Activated CD4-positive, alpha-beta T cell treated with anti-CD3 and anti-CD28 coated beads for 48 hours (primary cell): ENCODE data around the gene BACE2.

Experiments
- DNase-seq: peaks from one replicate; pipeline ENCODE4 v3.0.0-alpha.2; 2020

Gene BACE2

GRCh38 chr21:41149199-41149598 lies 18.8 kb upstream of the BACE2 start:
- no peak for DNase-seq

GRCh38 chr21:41152147-41152546 lies 15.8 kb upstream of the BACE2 start:
- no peak for DNase-seq

DNA sequence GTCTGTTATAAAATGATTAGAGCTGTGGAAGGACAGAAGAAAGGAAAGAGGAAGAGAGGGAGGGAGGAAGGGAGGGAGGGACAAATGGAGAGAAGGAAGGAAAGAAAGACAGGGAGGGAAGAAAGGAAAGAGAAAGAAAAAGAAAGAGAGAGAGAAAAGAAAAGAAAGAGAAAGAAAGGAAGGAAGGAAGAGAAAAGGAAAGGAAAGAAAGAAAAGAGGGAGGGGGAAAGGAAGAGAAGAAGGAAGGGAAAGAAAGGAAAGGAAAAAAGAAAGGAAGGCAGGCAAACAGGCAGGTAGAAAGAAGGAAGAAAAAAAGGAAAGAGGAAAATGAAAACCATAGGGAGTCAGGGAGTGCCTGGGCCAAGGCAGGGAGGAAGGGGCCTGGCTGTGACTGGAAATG lies 14.5 kb upstream of the BACE2 start:
- DNase-seq: no peak

- DNase-seq: no peak
Measured at GRCh38 chr21:41156142-41156541, 11.8 kb upstream of the BACE2 start.

- no peak for DNase-seq
Measured at GRCh38 chr21:41158026-41158425, 9.9 kb upstream of the BACE2 start.

DNA sequence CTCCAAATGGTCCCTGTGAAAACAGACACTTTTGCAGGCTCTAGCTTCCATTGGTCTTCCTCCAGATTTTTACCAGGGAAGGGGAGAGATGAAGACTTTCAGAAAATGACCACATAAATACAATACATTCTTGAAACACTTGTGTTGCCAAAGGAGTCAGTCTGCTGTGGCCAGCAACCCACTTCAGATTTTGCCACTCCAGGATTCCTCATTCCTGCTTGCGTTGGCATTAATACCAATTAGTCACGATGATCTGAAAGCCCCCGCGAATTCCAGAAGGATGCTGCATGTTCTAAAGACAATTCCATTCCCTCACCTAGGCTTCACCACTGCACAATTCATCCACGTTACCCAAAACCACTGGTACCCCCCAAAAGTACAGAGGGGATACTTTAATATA lies 7.9 kb upstream of the BACE2 start:
- DNase-seq: no peak

DNA sequence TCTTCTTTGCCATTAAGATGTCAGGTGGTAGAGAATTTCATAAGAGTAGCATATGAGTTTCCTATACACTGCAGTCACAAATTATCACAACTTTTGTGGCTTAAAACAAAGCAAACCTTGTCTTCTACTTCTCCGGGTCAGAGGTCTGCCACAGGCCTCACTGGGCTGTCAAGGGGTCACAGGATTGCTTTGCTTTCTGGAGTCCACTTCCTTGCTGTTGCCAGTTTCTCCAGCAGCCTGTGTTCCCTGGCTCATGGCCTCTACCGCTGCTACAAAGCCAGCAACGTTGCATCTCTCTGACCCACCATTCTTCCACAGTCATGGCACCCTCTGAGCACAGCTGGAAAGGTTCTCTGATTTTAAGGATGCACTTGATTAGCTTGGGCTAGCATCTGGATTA lies 6.5 kb upstream of the BACE2 start:
- no peak for DNase-seq

DNA sequence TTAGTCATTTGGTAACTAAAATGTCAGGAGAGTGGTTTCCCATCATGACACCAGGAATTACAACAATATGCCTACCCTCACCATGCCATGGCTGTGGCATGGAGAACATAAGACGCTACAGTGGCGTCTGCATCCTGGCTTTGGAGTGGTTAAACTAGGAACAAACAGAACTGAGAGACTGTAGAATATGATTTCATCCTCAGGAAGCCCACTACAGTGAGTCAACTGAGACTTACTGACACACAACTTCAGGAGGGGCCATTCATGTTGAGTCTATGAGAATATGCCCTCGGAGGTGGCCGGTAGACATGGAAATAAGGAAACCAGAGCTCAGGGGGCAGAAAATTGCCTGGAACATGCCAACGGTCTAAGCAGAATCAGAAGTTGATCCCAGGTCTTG lies 5.9 kb upstream of the BACE2 start:
- no peak for DNase-seq

GRCh38 chr21:41163091-41163490 lies 4.9 kb upstream of the BACE2 start:
- no peak for DNase-seq

GRCh38 chr21:41164052-41164451 lies 3.9 kb upstream of the BACE2 start:
- no peak for DNase-seq

- DNase-seq: no peak
Measured at GRCh38 chr21:41164981-41165655, 2.8 kb upstream of the BACE2 start.

GRCh38 chr21:41166884-41167283 lies 1.1 kb upstream of the BACE2 start:
- no peak for DNase-seq

DNA sequence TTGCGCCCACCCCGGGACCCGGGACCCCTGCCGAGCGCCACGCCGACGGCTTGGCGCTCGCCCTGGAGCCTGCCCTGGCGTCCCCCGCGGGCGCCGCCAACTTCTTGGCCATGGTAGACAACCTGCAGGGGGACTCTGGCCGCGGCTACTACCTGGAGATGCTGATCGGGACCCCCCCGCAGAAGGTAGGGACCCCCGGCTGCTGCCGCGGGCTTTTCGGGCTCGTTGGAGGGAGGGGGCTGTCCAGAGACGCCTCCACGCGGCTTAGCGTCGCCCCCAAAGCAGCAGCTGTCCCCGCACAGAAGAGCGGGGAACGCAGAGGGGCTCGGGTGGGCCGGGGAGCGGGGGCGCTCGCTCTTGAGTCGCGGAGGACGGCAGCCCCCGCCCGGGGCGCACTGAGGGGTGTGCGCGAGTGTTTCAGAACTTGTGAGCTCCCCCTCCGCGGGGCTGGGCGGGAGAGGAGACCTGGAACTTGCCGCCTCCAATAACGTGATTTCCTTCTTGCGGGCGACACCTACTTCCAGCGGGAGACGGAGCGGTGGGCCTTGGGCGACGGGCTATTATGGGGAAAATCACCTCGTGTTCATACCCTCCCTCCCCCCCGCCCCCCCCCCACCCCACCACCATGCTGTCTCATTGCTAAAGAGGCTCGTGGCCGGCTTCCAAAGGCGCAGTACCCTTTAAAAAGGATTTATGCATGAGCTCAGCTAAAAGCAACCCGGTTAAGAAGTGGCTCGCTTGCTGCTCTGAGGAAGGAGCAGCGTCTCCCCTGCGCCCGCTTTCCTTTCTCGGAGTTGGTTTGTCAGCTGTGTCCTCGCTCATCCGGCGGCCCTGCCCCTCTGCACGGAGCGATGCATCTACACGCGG lies 664 bp downstream of the BACE2 start:
- peak; percentile 21 for DNase-seq

- no peak for DNase-seq
Measured at GRCh38 chr21:41169258-41169576, 1.3 kb downstream of the BACE2 start.

DNA sequence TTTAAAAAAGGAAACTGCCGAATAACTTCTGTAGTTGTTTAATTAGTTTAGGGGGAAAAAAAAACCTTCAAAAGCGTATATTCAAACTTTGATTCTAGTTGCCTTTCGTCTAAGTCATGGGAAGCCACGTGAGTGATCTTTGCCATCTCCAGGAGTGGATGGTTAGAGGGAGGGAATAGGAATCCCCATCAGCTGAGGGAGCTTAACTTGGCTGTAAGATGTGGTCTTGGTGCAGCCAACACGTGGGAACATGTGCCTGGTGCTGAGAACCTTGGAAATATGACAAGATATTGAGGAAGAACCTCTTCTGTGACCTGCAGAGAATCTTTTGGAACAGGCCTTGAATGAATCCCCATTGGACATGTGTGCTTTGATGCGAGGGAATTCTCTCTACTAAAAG lies 1.7 kb downstream of the BACE2 start:
- no peak for DNase-seq

GRCh38 chr21:41170442-41170841 lies 2.5 kb downstream of the BACE2 start:
- DNase-seq: peak; percentile 28

DNA sequence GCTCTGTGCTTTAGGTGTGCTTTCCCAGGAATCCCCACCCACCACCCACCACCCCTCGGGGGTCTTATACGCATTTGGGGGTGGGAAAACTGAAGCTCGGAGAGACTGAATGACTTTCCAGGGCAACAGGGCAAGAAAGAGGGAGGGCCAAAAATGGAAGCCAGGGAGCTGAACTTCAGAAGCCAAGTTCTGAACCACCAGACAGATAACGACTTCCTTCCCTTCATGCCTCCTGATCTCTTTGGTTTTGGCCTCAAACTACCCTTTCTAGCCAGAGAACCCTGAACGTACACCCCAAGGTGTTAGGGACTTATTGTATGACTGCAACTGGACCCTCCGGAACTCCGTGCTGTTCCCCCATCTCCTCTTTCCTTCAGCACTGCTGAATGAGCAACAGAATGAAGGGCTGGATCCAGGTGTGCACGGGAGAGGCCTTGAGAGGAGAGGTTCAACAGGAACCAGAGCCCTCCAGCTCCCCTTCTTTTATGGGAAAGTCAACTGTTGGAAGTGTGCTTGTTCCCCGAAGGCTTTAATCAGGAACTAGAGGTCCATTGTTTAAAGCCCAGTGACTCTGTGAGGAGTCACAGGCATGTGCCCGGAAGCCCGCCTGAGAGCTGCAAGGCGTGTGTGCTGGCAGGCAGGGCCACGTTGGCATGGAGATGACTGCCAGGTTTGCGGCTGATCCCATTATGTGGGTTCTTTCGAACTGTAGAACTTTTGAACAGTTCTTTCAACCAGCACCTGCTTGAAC lies 3.1 kb downstream of the BACE2 start:
- no peak for DNase-seq

DNA sequence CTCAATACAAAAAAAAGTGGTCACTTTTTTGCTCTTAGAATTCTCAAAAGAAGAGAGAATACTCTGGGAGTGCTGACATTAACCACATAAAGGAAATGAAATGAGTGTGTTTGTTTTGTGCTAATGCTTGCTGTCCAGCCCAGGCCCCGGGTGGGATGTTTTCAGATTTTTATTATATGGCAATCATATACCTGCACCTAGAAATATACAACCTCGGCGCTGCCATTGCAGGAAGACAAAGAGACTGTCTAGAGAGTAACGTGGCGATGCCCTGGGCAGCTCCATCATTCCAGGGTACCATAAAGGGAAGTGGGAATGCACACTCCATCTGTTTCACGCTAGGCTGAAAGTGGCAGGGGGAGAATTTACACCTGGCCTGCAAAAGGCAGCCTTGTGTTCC lies 7.1 kb downstream of the BACE2 start:
- no peak for DNase-seq

GRCh38 chr21:41176846-41177245 lies 8.9 kb downstream of the BACE2 start:
- DNase-seq: no peak

DNA sequence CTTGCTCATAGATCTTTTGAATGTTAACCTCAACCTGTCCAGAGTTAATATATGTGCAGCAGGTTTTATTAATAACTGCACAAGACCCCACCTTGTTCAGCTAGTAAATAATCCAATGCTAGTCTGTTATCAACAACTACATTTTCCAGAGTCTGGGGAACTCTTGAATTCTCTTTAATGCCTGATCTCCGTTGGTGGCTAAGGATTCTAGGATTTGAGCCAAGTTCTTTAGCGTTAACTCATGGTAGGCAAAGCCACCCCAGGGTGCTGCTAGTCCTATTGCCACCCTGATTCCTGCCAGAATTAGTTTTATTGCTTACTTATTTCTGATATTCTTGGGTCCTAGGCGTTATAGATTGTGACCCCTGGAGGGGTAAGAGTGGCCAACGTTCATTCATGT lies 12.8 kb downstream of the BACE2 start:
- no peak for DNase-seq

DNA sequence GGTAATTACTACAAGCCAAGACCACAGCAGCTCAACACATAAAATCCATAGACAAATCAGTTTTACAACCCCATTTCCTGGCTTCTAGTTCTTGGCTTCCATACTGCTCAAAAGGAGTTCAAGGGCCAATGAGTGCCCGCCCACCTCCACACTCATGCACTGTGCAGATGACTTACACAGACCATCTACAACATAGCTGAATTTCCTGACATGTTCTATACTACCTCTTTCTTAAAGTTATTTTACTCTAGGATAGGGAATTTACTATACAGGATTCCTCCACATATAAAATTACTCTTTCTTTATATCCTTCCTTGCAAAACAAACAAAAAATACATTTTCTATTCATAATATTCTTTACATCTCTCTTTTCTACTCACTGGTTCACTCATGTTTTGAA lies 14.6 kb downstream of the BACE2 start:
- DNase-seq: no peak

DNA sequence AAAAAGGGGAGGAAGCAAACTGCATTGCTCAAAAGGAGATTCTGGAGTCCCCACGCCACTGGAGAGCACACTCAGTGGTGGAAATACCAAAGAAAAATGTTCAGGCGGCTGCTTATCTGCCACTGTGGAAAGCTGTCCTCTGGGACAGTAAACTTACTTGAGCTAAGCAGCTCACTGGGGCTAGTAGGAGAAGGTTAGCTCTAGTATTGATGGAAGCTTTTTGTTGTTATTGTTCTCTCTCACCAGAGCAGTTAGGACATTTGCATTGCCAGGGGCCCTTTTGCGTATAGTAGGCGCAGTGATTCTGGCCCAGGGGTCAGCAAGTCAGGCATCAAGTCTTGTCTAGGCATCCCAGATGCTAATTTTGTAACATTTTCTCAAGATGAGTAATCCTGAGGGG lies 15.6 kb downstream of the BACE2 start:
- no peak for DNase-seq

DNA sequence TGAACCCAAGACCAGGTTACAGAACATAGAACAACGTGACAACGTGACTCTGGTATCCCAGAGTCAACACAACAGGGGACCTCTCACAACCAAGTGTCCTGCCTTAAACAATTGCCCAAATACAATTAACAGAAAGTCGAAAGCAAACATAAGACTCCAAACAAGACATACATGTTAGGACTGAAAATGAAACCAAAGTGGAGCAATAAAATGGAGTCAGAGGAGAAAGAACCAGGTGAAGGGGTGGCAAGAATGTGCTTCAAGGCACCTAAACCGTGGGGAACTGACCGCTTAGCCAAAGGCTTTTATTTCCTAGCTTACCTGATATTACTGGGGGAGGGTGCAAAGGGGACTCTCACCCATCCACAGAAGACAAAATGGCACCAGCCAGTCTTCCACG lies 17.8 kb downstream of the BACE2 start:
- DNase-seq: no peak
